ENCODE measurements around the gene FAM81A.
"Not testable (repeated sequence)": the region's sequence is repeated elsewhere in the genome, so short reads cannot be mapped to it uniquely, and the experiment has no call there.

The FAM81A gene

DNA sequence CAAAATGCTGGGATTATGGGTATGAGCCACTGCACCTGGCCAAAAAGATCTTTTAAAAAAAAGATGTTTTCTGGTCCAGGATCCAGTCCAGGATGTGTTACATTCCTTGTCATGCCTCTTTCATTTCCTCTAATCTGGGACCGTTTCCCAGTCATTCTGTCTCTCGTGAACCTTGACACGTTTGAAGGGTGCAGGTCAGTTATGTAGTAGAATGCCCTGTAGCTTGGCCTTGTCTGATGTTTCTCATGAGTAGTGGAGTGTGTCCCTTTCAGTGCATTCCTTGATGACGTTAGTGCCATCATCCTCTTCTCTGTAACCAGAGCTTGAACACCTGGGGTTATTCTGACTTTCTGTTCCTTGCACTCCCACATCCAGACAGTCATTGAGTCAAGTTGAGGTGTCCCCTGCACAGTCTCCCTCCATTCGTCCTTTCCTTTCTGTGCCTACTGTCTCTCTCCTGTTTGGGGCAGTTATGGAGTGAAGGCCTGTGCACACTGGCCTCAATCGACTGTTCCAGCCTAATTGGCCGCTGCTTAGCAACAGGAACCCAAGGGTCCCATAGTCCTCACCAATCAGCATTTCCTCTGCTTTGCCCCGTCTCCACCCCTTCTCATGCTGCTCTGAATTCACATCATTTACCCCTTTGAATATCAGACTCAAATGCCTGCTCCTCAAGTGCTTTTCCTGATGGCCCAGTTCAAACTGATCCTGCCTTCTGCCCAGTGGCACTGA is 5.5 kb downstream of the FAM81A start:
- no peaks in the 10 kb centered on the region for H3K36me3 Mint-ChIP-seq (ENCODE audit: low read depth)
- peaks cover 60% of the 10 kb centered on the region for H3K27me3 Mint-ChIP-seq (ENCODE audit: low read depth)
- no peak overlapping the region for H3K4me3 Mint-ChIP-seq
- peaks cover 10% of the 10 kb centered on the region for H3K4me1 Mint-ChIP-seq (ENCODE audit: low read depth)
- H3K9me3 Mint-ChIP-seq: no peaks in the 10 kb centered on the region
- no peak overlapping the region for H3K27ac Mint-ChIP-seq

- Mint-ChIP-seq H3K4me3 (no peak overlapping the region), H3K27me3 (ENCODE audit: low read depth) (peaks cover 52% of the 10 kb centered on the region), H3K4me1 (ENCODE audit: low read depth) (peaks cover 7% of the 10 kb centered on the region), H3K27ac (no peak overlapping the region), H3K36me3 (ENCODE audit: low read depth) (no peaks in the 10 kb centered on the region), H3K9me3 (no peaks in the 10 kb centered on the region)
These were observed 6.3 kb downstream of the FAM81A start for GRCh38 chr15:59444081-59444835.

GRCh38 chr15:59444980-59445545 is 7.1 kb downstream of the FAM81A start:
- Mint-ChIP-seq H3K27me3 (ENCODE audit: low read depth) (peaks cover 44% of the 10 kb centered on the region), H3K36me3 (ENCODE audit: low read depth) (no peaks in the 10 kb centered on the region), H3K4me1 (ENCODE audit: low read depth) (peaks cover 7% of the 10 kb centered on the region), H3K27ac (no peak overlapping the region), H3K4me3 (no peak overlapping the region), H3K9me3 (no peaks in the 10 kb centered on the region)

DNA sequence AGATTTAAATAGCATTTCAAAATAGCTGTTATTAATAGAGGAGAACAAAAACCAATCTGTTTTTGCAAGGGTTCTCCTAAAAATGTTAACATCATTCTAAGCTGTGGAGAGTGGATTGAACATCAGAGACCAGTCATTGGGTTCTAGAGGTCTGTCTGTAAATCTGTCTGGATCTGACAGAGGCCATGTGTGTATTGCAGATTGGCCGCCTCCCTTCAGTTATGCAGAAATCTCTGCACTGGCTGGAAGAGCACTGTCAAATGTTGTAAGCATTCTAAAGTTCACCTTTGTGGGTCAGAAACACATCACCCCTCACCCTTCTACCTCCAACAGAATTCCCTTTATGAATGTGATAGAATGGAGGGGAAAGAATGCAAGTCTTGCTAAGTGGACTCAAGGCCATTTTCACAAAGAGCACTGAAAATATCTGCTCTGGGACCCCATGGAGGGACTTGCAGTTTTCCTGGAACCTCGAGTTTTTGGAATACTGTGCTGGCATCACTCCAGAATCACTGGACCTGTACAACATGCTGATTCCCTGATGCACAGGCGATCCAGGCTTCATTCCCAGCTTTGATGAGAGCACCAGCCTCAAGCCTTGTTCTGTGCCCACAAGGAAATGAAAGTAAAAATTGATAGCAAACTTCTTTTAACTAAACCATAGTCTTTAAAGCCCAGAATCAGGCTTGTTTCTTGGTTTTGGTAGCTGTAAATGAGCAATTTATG is 8.4 kb downstream of the FAM81A start:
- peaks cover 7% of the 10 kb centered on the region for H3K4me1 Mint-ChIP-seq (ENCODE audit: low read depth)
- peaks cover 31% of the 10 kb centered on the region for H3K27me3 Mint-ChIP-seq (ENCODE audit: low read depth)
- no peak overlapping the region for H3K27ac Mint-ChIP-seq
- no peaks in the 10 kb centered on the region for H3K9me3 Mint-ChIP-seq
- H3K36me3 Mint-ChIP-seq (ENCODE audit: low read depth): no peaks in the 10 kb centered on the region
- H3K4me3 Mint-ChIP-seq: no peak overlapping the region

- Mint-ChIP-seq H3K4me1 (ENCODE audit: low read depth) (peaks cover 7% of the 10 kb centered on the region), H3K27me3 (ENCODE audit: low read depth) (peaks cover 32% of the 10 kb centered on the region), H3K36me3 (ENCODE audit: low read depth) (no peaks in the 10 kb centered on the region), H3K9me3 (no peaks in the 10 kb centered on the region), H3K4me3 (no peak overlapping the region), H3K27ac (no peak overlapping the region)
These were observed 9.4 kb downstream of the FAM81A start for GRCh38 chr15:59447367-59447766.

- Mint-ChIP-seq H3K9me3 (no peaks in the 10 kb centered on the region), H3K27me3 (ENCODE audit: low read depth) (peaks cover 28% of the 10 kb centered on the region), H3K4me3 (no peak overlapping the region), H3K36me3 (ENCODE audit: low read depth) (no peaks in the 10 kb centered on the region), H3K27ac (no peak overlapping the region), H3K4me1 (ENCODE audit: low read depth) (peaks cover 7% of the 10 kb centered on the region)
These were observed 10.9 kb downstream of the FAM81A start for GRCh38 chr15:59448871-59449270.

- Mint-ChIP-seq H3K4me1 (ENCODE audit: low read depth) (no peaks in the 10 kb centered on the region), H3K27me3 (ENCODE audit: low read depth) (peaks cover 20% of the 10 kb centered on the region), H3K4me3 (no peak overlapping the region), H3K36me3 (ENCODE audit: low read depth) (no peaks in the 10 kb centered on the region), H3K27ac (no peak overlapping the region), H3K9me3 (no peaks in the 10 kb centered on the region)
These were observed 15.7 kb downstream of the FAM81A start for GRCh38 chr15:59453474-59454215.

- no peaks in the 10 kb centered on the region for H3K4me1 Mint-ChIP-seq (ENCODE audit: low read depth)
These were observed 18.1 kb downstream of the FAM81A start for GRCh38 chr15:59456114-59456513.

GRCh38 chr15:59457103-59457502 is 19.1 kb downstream of the FAM81A start:
- no peaks in the 10 kb centered on the region for H3K4me1 Mint-ChIP-seq (ENCODE audit: low read depth)
- no peaks in the 10 kb centered on the region for H3K9me3 Mint-ChIP-seq
- H3K4me3 Mint-ChIP-seq: no peak overlapping the region
- H3K27ac Mint-ChIP-seq: no peak overlapping the region
- no peaks in the 10 kb centered on the region for H3K36me3 Mint-ChIP-seq (ENCODE audit: low read depth)
- peaks cover 26% of the 10 kb centered on the region for H3K27me3 Mint-ChIP-seq (ENCODE audit: low read depth)

More at GRCh38 chr15:59456114-59456513, 18.1 kb downstream of the FAM81A start:
- H3K36me3 Mint-ChIP-seq (ENCODE audit: low read depth): no peaks in the 10 kb centered on the region
- H3K9me3 Mint-ChIP-seq: no peaks in the 10 kb centered on the region
- peaks cover 28% of the 10 kb centered on the region for H3K27me3 Mint-ChIP-seq (ENCODE audit: low read depth)
- H3K4me3 Mint-ChIP-seq: no peak overlapping the region
- no peak overlapping the region for H3K27ac Mint-ChIP-seq

DNA sequence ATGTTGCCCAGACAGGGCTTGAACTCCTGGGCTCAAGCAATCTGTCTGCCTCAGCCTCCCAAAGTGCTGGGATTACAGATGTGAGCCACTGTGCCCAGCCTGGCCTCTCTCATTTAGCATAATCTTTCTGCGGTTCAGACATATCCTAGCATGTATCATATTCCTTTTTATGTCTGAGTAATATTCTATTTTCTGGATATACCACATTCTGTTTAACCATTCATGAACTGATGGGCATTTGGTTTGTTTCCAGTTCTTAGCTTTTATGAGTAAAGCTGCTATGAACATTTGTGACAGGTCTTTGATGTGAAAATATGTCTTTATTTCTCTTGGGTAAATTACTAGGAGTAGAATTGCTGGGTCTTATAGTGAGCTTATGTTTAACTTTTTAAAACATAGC is 23.5 kb downstream of the FAM81A start:
- Mint-ChIP-seq H3K27ac (no peak overlapping the region), H3K27me3 (ENCODE audit: low read depth) (peaks cover 45% of the 10 kb centered on the region), H3K36me3 (ENCODE audit: low read depth) (no peaks in the 10 kb centered on the region), H3K4me3 (no peak overlapping the region), H3K9me3 (peaks cover 4% of the 10 kb centered on the region), H3K4me1 (ENCODE audit: low read depth) (no peaks in the 10 kb centered on the region)

GRCh38 chr15:59473226-59473625 is 35.2 kb downstream of the FAM81A start:
- H3K27ac Mint-ChIP-seq: no peak overlapping the region
- H3K9me3 Mint-ChIP-seq: no peaks in the 10 kb centered on the region
- no peaks in the 10 kb centered on the region for H3K36me3 Mint-ChIP-seq (ENCODE audit: low read depth)
- H3K4me1 Mint-ChIP-seq (ENCODE audit: low read depth): no peaks in the 10 kb centered on the region
- H3K27me3 Mint-ChIP-seq (ENCODE audit: low read depth): peaks cover 54% of the 10 kb centered on the region
- no peak overlapping the region for H3K4me3 Mint-ChIP-seq

DNA sequence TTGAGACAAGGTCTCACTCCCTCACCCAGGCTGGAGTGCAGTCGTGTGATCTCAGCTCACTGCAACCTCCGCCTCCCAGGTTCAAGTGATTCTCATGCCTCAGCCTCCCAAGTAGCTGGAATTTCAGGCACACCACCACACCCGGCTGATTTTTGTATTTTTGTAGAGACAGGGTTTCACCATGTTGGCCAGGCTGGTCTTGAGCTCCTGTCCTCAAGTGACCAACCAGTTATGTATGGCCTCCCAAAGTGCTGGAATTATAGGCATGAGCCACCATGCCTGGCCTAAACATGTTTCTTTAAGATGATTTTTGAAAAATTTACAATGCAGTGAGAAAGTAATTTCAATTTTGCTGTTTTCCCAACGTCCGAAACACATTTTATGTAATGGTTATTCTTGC is 37.2 kb downstream of the FAM81A start:
- H3K4me3 Mint-ChIP-seq; H3K36me3 Mint-ChIP-seq (ENCODE audit: low read depth); H3K4me1 Mint-ChIP-seq (ENCODE audit: low read depth); H3K9me3 Mint-ChIP-seq; H3K27ac Mint-ChIP-seq: not testable (repeated sequence)
- peaks cover 49% of the 10 kb centered on the region for H3K27me3 Mint-ChIP-seq (ENCODE audit: low read depth)

DNA sequence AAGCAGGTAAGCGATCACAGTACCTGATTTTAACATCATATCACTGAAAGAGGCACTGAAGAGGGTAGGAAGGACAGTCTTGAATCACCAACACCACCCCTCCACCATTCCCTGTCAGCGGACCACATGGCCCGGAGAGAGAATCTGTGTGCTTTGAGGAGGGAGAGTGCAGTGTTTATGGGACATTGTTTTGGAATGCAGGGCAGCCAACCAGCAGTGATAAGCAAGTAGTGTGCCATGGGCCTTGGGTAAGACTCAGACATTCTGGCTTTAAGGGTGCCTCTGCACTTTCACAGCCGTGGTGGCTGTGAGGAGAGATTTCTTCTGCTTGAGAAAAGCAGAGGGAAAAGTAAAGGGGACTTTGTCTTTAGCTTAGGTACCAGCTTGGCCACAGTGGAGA is 46.4 kb downstream of the FAM81A start:
- H3K4me1 Mint-ChIP-seq (ENCODE audit: low read depth): no peaks in the 10 kb centered on the region
- H3K27me3 Mint-ChIP-seq (ENCODE audit: low read depth): peaks cover 44% of the 10 kb centered on the region
- no peak overlapping the region for H3K27ac Mint-ChIP-seq
- no peaks in the 10 kb centered on the region for H3K9me3 Mint-ChIP-seq
- no peaks in the 10 kb centered on the region for H3K36me3 Mint-ChIP-seq (ENCODE audit: low read depth)
- no peak overlapping the region for H3K4me3 Mint-ChIP-seq

GRCh38 chr15:59485036-59485435 is 47.0 kb downstream of the FAM81A start:
- no peak overlapping the region for H3K4me3 Mint-ChIP-seq
- no peak overlapping the region for H3K27ac Mint-ChIP-seq
- no peaks in the 10 kb centered on the region for H3K36me3 Mint-ChIP-seq (ENCODE audit: low read depth)
- no peaks in the 10 kb centered on the region for H3K9me3 Mint-ChIP-seq
- no peaks in the 10 kb centered on the region for H3K4me1 Mint-ChIP-seq (ENCODE audit: low read depth)
- H3K27me3 Mint-ChIP-seq (ENCODE audit: low read depth): peaks cover 45% of the 10 kb centered on the region
